HL-60 (cell line): ENCODE measurements around the gene MEAK7.

Experiments used
- DNase-seq, 2 experiments: peaks; one replicate each; pipeline ENCODE4 v3.0.0-alpha.2; 2010 to 2020; ENCODE audit warnings: low read depth in 1 of 2, low spot score in 1 of 2
- H3K27ac ChIP-seq: fragments of 250-450 bp; sonication (Bioruptor Pico); replicated peaks from 2 replicates; pipeline ENCODE4 v1.5.1; 2020; ENCODE audit warnings: mild to moderate bottlenecking, moderate library complexity
- H3K27me3 ChIP-seq: fragments of 250-450 bp; sonication (Bioruptor Pico); 2 replicates; pipeline ENCODE4 v1.5.1; 2021; ENCODE audit warnings: mild to moderate bottlenecking, moderate library complexity; ENCODE audit not compliant: insufficient read depth, poor library complexity, severe bottlenecking
- H3K4me3 ChIP-seq: replicated peaks from 2 replicates; pipeline ENCODE4 v1.5.1; 2011; ENCODE audit warnings: mild to moderate bottlenecking, control low read depth, low read length; ENCODE audit not compliant: insufficient read depth
- CTCF ChIP-seq: IDR thresholded peaks from one replicate; pipeline ENCODE4 v1.5.1; 2011; ENCODE audit warnings: low read length, control low read depth, inconsistent platforms; ENCODE audit not compliant: insufficient read depth
- GABPA ChIP-seq: IDR thresholded peaks from 2 replicates; pipeline ENCODE4 v1.6.1; 2012; ENCODE audit warnings: low read depth
- POLR2AphosphoS5 ChIP-seq: IDR thresholded peaks from 2 replicates; pipeline ENCODE4 v1.6.1; 2012; ENCODE audit warnings: low read depth
- REST ChIP-seq: IDR thresholded peaks from 2 replicates; pipeline ENCODE4 v1.6.1; 2012; ENCODE audit warnings: low read depth; ENCODE audit not compliant: insufficient replicate concordance
- SPI1 ChIP-seq: IDR thresholded peaks from 2 replicates; pipeline ENCODE4 v1.6.1; 2012; ENCODE audit warnings: low read depth, mild to moderate bottlenecking, borderline replicate concordance

Gene MEAK7

GRCh38 chr16:84503751-84504395 lies 586 bp downstream of the MEAK7 start:
- peak overlapping the region; percentile 52 for H3K4me3 ChIP-seq
- H3K27me3 ChIP-seq, result no peaks in the 10 kb centered on the region
- H3K27ac ChIP-seq, result no peak overlapping the region
- TF ChIP-seq CTCF (no peak), GABPA (no peak), SPI1 (no peak), POLR2AphosphoS5 (no peak), REST (no peak)
- DNase-seq, result no peak

GRCh38 chr16:84502581-84502980 lies 1.9 kb downstream of the MEAK7 start:
- DNase-seq, result no peak
- no peak overlapping the region for H3K4me3 ChIP-seq
- H3K27me3 ChIP-seq, result no peaks in the 10 kb centered on the region
- H3K27ac ChIP-seq, result no peak overlapping the region
- TF ChIP-seq POLR2AphosphoS5, result no peak
- TF ChIP-seq SPI1, result no peak
- no peak for TF ChIP-seq REST
- TF ChIP-seq GABPA, result no peak
- TF ChIP-seq CTCF, result no peak

- Histone ChIP-seq H3K27ac (no peak overlapping the region), H3K27me3 (no peaks in the 10 kb centered on the region), H3K4me3 (no peak overlapping the region)
- DNase-seq, result no peak
- TF ChIP-seq POLR2AphosphoS5 (no peak), REST (no peak), SPI1 (no peak), CTCF (no peak), GABPA (no peak)
Measured at GRCh38 chr16:84502075-84502474, 2.4 kb downstream of the MEAK7 start.
